NCI-H146 (cell line): ENCODE data around the gene ZRSR2.
"Not testable (repeated sequence)": the region's sequence is repeated elsewhere in the genome, so short reads cannot be mapped to it uniquely, and the experiment has no call there.

ENCODE experiments used
- DNase-seq: peaks from one replicate; lab custom pipeline; 2025; lab: John Stamatoyannopoulos, UW

Gene ZRSR2

DNA sequence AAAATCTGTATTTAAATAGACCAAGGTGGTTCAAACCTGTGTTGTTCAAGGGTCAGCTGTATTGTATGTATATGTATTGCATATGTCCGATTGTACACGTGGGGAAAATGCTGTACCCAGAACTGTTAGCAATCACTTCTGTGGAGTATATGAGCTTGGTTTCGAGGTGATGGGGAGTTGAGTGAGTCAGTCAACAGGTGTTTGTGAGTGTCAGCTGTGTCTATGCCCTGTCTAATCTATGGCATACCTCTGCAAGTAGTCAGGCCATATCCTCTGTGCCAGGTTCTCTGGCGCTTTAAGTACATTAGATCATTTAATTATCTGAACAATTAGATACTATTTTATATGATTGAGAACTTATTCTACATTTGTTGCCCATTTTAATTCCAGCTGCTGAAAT, 7.4 kb downstream of the ZRSR2 start:
- no peak for DNase-seq

DNA sequence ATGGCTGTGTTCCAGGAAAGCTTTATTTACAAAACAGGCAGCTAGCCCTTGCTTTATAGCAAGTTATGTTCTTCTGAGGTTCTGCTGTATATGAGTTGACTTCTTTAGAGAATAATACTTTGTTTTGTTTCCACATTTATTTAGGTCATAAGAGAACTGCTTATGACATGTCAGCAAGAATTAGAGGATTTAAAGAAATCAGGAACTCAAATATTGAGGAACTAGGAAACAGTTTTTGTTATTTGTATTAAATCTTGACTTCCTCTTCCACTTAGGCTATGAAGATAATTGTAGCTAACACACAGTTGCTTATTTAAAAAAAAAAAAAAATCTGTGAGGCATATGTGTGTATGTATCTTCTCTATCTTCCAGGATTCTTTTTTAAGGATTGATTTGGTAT, 14.3 kb downstream of the ZRSR2 start:
- no peak for DNase-seq

DNA sequence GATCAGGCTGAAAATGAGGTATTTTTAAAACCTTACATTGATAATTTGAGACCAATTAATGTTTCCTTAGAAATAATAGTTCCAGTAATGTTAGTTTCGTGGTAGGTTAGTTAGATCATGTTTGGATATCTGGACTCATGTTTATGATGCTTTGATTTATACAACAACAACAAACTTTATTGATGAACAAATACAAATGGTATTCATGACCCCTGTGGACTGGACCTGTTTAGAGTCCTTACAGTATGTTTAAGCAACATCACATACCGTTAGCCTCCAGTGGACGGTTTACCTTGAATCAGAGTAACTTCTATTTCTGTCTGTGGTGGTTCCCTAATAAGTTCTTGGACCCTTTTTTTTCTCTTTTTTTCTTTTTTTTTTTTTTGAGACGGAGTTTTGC, 18.0 kb downstream of the ZRSR2 start:
- no peak for DNase-seq

- no peak for DNase-seq
Measured at GRCh38 chrX:15812192-15812938, 22.1 kb downstream of the ZRSR2 start.

GRCh38 chrX:15813416-15813815, 23.1 kb downstream of the ZRSR2 start:
- DNase-seq = no peak

- DNase-seq = no peak
Measured at GRCh38 chrX:15814771-15815365, 24.6 kb downstream of the ZRSR2 start.

DNA sequence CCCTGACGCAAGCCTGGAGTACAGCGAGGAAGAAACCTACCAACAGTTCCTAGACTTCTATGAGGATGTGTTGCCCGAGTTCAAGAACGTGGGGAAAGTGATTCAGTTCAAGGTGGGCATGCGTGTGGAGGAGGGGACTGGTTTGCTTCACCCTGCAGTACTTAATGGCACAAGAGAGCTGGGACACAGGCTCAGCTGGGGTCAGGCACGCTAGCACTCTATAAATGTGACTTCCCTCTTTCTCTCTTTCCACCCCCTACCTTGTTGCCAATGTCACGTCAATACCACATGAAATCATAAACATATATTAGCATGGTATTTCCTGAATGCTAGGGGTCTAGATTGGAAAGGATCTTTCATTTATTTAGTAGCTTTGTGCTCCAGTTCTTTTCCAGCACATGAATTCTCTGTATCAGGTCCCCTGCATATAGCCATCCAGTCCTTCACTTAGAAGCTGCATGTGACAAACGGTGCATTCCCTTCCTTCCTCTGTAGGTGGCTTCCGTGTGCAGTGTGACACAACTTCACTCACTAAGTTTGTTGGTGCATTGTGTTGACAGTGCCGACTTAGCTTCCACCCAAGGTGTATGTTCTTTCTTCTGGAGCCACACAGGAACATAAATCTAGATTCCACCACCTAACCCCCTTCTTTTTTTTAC, 25.6 kb downstream of the ZRSR2 start:
- DNase-seq = no peak

GRCh38 chrX:15816438-15816809, 26.1 kb downstream of the ZRSR2 start:
- no peak for DNase-seq

DNA sequence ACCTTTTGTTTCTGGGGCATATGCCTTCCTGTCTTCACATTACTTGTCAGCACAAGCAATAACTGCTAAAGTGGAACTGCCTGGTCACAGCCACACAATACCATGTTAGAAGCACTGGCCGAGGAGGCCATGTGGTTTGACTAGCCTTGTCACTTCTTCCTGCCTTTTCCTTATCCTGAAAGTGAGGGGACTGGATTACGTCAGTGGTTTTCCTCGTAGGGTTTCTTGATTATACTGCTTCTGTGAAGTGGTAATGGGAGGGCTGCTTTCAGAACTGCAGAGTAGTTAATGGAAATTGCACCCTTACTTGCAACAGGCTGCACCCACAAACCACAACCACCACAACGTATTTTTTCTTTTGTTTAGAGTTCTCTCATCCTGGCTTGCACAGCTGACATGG, 26.6 kb downstream of the ZRSR2 start:
- no peak for DNase-seq

DNA sequence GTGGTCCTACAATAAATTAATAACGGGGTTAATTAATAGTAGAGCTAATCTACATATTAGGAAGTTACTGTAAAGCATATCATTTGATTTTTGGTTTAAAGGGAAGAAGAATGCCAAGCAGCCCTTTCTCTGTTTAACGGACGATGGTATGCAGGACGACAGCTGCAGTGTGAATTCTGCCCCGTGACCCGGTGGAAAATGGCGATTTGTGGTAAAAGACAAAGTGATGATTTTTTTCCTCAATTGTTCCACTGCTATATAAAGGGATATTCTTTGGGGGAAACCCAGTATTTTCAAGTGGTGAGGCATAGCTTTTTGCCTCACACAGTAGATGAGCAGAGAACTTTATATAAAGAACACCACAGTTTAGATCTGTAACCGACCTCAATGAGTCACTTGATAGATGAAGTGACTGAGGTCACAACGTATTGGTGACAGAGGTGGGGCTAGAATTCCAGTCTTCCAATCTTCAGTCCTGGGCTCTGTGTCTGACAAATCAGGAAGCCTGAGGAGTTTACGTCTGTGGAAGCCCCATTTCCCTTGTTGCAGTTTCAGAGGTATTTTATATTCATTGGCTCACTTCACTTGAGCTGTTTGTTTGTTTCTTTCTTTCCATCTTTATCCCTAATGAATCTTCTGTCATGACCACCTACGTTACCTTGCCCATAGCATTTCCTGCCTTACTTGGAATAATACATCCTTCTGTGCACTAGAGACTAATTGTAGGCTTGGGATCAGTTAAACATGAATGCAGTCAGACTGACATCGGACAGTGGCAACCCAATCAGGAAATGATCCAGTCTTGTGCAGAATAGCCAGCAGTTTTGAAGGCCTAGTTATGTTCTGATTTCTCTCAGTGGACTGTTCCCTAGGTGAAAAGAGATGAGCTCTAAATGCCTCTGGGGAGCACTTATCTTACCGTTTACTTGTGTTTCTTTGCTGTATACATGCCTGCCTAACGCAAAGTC, 30.1 kb downstream of the ZRSR2 start:
- DNase-seq = no peak

DNA sequence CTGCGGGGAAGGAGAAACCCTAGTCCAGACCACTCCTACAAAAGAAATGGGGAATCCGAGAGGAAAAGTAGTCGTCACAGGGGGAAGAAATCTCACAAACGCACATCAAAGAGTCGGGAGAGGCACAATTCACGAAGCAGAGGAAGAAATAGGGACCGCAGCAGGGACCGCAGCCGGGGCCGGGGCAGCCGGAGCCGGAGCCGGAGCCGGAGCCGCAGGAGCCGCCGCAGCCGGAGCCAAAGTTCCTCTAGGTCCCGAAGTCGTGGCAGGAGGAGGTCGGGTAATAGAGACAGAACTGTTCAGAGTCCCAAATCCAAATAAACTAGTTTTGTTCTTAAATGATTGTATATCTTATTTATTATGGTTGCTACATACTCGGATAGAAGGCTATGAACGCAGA, 32.6 kb downstream of the ZRSR2 start:
- DNase-seq = no peak

GRCh38 chrX:15825936-15826335, 35.7 kb downstream of the ZRSR2 start:
- DNase-seq = no peak

GRCh38 chrX:15829217-15829616, 38.9 kb downstream of the ZRSR2 start:
- no peak for DNase-seq

GRCh38 chrX:15831347-15831746, 41.1 kb downstream of the ZRSR2 start:
- not testable (repeated sequence) for DNase-seq

GRCh38 chrX:15834053-15834452, 43.8 kb downstream of the ZRSR2 start:
- DNase-seq = no peak

DNA sequence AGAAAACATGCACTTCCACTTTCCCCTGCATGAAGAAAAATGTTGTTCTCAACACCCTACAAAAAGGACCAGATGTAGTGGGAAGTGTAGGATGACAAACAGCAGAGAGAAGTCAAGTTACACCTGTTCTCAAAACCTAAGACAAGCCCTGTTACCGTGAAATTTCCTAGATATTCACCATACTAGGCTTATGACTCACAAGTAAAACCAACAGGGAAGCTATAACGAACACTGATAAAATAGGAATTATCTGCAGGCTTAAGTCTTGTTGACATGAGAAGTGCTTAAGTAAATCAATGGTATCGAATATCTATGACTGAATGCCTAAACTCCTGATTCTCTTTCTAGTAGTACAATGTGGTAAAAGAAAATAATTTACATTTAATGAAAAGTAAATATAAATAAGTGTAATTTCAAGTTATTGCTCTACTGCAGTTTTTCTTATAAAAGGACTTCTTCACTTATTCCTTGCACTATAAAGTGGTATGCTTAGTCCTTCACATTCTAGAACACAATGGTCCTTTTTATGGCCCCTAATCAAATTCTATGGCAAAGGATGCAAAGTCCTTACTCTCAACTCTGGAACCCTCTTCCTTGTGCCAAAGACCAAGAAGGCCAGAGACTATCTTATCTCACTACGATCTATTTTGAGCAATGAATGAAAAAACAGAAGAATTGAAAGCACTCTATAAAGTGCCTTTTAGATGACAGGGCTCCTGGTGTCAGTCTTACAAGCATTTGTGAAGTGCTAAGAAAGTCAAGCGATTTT, 44.7 kb downstream of the ZRSR2 start:
- DNase-seq = no peak

GRCh38 chrX:15838017-15838416, 47.7 kb downstream of the ZRSR2 start:
- DNase-seq = no peak

- DNase-seq = no peak
Measured at GRCh38 chrX:15841853-15842516, 51.7 kb downstream of the ZRSR2 start.

- DNase-seq = no peak
Measured at GRCh38 chrX:15843960-15844359, 53.7 kb downstream of the ZRSR2 start.

- no peak for DNase-seq
Measured at GRCh38 chrX:15848576-15848975, 58.3 kb downstream of the ZRSR2 start.

DNA sequence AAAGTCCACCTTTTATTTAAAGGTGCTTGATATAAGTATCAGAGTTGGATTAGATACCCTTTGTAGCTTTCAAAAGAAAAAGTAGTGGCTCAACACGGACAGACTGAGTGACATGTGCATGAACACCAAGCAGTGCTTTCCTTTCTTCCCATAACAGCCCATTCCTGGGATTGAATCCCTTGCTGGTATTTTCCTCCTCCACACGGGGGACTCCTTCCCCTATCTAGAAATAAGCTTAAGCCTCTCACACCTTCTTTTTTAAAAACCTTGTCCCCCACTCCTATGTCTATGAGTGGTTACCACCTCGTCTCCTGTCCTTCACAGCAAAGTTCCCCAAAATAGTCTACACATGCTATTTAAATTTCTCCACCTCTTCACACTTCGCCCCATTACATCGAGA, 59.3 kb downstream of the ZRSR2 start:
- no peak for DNase-seq
